Ishikawa (cell line): ENCODE results near the gene ACP7.

Experiments
- CEBPB ChIP-seq: IDR thresholded peaks from 2 replicates; pipeline ENCODE4 v1.6.1; 2012
- CREB1 ChIP-seq: IDR thresholded peaks from 2 replicates; pipeline ENCODE4 v1.6.1; 2012; ENCODE audit warnings: low read depth
- EGR1 ChIP-seq: IDR thresholded peaks from 2 replicates; pipeline ENCODE4 v1.6.1; 2012
- EP300 ChIP-seq: IDR thresholded peaks from 2 replicates; pipeline ENCODE4 v1.6.1; 2012; ENCODE audit warnings: borderline replicate concordance
- FOXM1 ChIP-seq: IDR thresholded peaks from 2 replicates; pipeline ENCODE4 v1.6.1; 2012; ENCODE audit warnings: low read depth, borderline replicate concordance
- NFIC ChIP-seq: IDR thresholded peaks from 2 replicates; pipeline ENCODE4 v1.6.1; 2012
- RAD21 ChIP-seq: IDR thresholded peaks from 2 replicates; pipeline ENCODE4 v1.6.1; 2012; ENCODE audit warnings: low read depth
- REST ChIP-seq: IDR thresholded peaks from 2 replicates; pipeline ENCODE4 v1.6.1; 2012; ENCODE audit warnings: low read depth, mild to moderate bottlenecking
- TAF1 ChIP-seq: IDR thresholded peaks from 2 replicates; pipeline ENCODE4 v1.6.1; 2012; ENCODE audit warnings: low read depth, mild to moderate bottlenecking
- TCF12 ChIP-seq: IDR thresholded peaks from 2 replicates; pipeline ENCODE4 v1.6.1; 2012; ENCODE audit warnings: low read depth
- TEAD4 ChIP-seq: IDR thresholded peaks from 2 replicates; pipeline ENCODE4 v1.6.1; 2012
- YY1 ChIP-seq: IDR thresholded peaks from 2 replicates; pipeline ENCODE4 v1.6.1; 2012; ENCODE audit warnings: low read depth
- ZBTB7A ChIP-seq: IDR thresholded peaks from 2 replicates; pipeline ENCODE4 v1.6.1; 2012; ENCODE audit warnings: low read depth
- TF ChIP-seq, protein P1 (sequence below): IDR thresholded peaks from 2 replicates; pipeline ENCODE4 v1.6.1; 2012
- TF ChIP-seq, protein P2 (sequence below): IDR thresholded peaks from 2 replicates; pipeline ENCODE4 v1.6.1; 2012

The ACP7 gene

DNA sequence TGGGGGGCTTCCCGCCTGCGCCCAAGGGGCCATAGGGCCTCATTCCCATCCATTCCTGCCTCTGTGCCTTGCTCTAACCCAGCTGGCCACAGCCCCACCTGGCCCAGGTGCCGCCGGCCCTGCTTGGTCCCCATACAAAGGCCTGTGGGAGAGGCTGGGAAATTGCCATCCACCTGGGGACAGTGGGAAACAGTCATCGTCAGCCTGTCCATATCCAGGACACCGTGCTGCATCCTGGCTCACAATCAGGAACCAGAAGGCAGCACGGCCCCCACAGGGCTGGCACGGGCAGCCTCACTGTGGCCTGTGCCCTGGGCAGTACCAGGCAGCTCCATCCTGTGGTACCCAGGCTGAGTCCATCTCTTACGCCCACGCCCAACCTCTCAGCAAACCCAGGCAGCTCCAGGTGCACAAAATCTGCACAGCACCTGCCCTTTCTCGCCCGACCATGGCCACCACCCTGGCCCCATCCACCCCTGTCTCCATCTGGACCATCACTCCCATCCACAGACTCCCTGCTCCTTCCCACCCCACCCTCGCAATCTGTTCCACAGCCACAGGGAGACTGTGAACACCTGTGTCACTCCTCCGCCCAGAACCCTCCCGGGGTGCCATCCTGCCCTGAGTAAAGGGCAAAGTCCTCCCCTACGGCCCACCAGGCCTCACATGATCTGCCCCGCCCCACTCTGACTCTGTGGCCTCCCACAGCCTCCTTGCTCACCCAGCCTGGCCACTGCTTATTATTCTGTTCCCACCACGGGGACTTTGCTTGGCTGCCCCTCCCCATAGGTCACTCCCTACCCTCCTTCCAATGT lies 30.7 kb upstream of the ACP7 start:
- TF ChIP-seq RAD21 (no peak), ZBTB7A (no peak), TAF1 (no peak)

- TF ChIP-seq YY1 (no peak), TCF12 (no peak), FOXM1 (no peak), NFIC (no peak), EP300 (no peak), TAF1 (no peak), RAD21 (no peak), TEAD4 (no peak), CREB1 (no peak), ZBTB7A (no peak), EGR1 (no peak), REST (no peak)
- TF ChIP-seq, protein P1, sequence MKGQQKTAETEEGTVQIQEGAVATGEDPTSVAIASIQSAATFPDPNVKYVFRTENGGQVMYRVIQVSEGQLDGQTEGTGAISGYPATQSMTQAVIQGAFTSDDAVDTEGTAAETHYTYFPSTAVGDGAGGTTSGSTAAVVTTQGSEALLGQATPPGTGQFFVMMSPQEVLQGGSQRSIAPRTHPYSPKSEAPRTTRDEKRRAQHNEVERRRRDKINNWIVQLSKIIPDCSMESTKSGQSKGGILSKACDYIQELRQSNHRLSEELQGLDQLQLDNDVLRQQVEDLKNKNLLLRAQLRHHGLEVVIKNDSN: no peak
- TF ChIP-seq, protein P2, sequence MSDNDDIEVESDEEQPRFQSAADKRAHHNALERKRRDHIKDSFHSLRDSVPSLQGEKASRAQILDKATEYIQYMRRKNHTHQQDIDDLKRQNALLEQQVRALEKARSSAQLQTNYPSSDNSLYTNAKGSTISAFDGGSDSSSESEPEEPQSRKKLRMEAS: no peak
Observed at GRCh38 chr19:39054091-39054470, 30.1 kb upstream of the ACP7 start.

- TF ChIP-seq TCF12 (no peak), REST (no peak), CEBPB (no peak)
- TF ChIP-seq, protein P2: no peak
Observed at GRCh38 chr19:39057615-39058014, 26.6 kb upstream of the ACP7 start.

DNA sequence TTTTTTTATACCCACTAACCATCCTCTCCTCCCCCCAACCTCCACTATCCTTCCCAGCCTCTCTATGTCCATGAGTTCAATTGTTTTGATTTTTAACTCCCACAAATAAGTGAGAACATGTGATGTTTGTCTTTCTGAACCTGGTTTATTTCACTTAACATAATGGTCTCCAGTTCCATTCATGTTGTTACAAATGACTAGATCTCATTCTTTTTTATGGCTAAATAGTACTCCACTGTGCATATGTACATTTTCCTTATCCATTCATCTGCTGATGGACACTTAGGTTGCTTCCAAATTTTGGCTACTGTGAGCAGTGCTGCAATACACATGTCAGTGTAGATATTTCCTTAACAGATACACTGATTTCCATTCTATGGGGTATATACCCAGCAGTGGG lies 24.9 kb upstream of the ACP7 start:
- no peak for TF ChIP-seq EGR1
- TF ChIP-seq TEAD4: no peak
- TF ChIP-seq RAD21: no peak
- TF ChIP-seq TAF1: no peak
- no peak for TF ChIP-seq YY1
- TF ChIP-seq EP300: no peak

GRCh38 chr19:39060171-39060570 lies 24.0 kb upstream of the ACP7 start:
- TF ChIP-seq TAF1: no peak
- no peak for TF ChIP-seq NFIC
- no peak for TF ChIP-seq FOXM1
- no peak for TF ChIP-seq CREB1
- no peak for TF ChIP-seq CEBPB
- TF ChIP-seq, protein P1: no peak
- no peak for TF ChIP-seq REST
- TF ChIP-seq YY1: no peak
- no peak for TF ChIP-seq EP300
- TF ChIP-seq ZBTB7A: no peak
- TF ChIP-seq RAD21: no peak
